T-helper 2 cell (primary cell): ENCODE measurements around the gene MAP2K3.

Experiments used
- DNase-seq, 5 experiments: peaks; one replicate each; pipeline versions ENCODE4 v3.0.0 to v3.0.0-alpha.2; 2012 to 2022

Gene MAP2K3

GRCh38 chr17:21352221-21352980 lies 67.9 kb downstream of the MAP2K3 start:
- no peak for DNase-seq

- DNase-seq, result no peak
These were observed 68.4 kb downstream of the MAP2K3 start for GRCh38 chr17:21352981-21353265.

- DNase-seq, result no peak
These were observed 69.0 kb downstream of the MAP2K3 start for GRCh38 chr17:21353326-21354010.

GRCh38 chr17:21354796-21355385 lies 70.4 kb downstream of the MAP2K3 start:
- no peak for DNase-seq

- DNase-seq, result no peak
These were observed 71.1 kb downstream of the MAP2K3 start for GRCh38 chr17:21355586-21355985.

GRCh38 chr17:21356537-21357127 lies 72.1 kb downstream of the MAP2K3 start:
- no peak for DNase-seq

GRCh38 chr17:21357281-21357680 lies 72.8 kb downstream of the MAP2K3 start:
- DNase-seq, result no peak

- no peak for DNase-seq
These were observed 73.5 kb downstream of the MAP2K3 start for GRCh38 chr17:21357696-21358656.

GRCh38 chr17:21358682-21359482 lies 74.4 kb downstream of the MAP2K3 start:
- no peak for DNase-seq

- no peak for DNase-seq
These were observed 75.0 kb downstream of the MAP2K3 start for GRCh38 chr17:21359483-21359840.

- DNase-seq, result no peak
These were observed 75.5 kb downstream of the MAP2K3 start for GRCh38 chr17:21360048-21360447.

GRCh38 chr17:21361020-21361809 lies 76.7 kb downstream of the MAP2K3 start:
- DNase-seq, result no peak

- no peak for DNase-seq
These were observed 77.9 kb downstream of the MAP2K3 start for GRCh38 chr17:21362331-21362931.

- DNase-seq, result no peak
These were observed 79.5 kb downstream of the MAP2K3 start for GRCh38 chr17:21363776-21364642.
